ENCODE results near the gene DNER.
"Not testable (repeated sequence)": the region's sequence is repeated elsewhere in the genome, so short reads cannot be mapped to it uniquely, and the experiment has no call there.

DNER gene

DNA sequence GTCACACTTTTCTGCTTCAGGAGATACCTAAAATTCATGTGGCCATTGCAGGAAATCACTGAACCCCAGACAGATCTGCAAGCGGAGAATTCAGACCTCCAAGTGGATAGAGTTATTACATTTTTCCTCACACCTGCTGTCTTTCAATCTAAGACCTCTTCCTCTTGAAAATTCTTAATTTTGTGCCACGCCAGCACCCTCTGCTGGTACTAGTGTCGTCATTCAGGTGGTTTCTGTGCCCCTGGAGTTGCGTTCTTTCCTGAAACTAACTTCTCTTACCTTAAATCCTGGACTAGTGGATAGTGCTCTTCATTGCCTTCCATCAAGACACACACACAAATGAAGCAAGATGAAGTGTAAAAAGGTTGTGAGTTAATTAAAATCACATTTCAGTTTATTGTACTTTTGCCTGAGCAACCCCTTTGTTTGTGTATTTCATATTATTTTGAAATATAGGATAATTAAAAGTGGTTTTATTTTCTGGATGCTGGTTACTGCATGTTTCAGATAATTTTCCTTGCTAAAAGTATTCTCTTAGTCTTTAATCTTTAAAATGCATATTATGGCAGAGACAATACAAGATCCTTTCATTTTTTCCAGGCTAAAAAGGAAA lies 1.6 kb upstream of the DNER start:
- DNase-seq (ENCODE audit: low read depth in 2 of 2), result no peak

DNA sequence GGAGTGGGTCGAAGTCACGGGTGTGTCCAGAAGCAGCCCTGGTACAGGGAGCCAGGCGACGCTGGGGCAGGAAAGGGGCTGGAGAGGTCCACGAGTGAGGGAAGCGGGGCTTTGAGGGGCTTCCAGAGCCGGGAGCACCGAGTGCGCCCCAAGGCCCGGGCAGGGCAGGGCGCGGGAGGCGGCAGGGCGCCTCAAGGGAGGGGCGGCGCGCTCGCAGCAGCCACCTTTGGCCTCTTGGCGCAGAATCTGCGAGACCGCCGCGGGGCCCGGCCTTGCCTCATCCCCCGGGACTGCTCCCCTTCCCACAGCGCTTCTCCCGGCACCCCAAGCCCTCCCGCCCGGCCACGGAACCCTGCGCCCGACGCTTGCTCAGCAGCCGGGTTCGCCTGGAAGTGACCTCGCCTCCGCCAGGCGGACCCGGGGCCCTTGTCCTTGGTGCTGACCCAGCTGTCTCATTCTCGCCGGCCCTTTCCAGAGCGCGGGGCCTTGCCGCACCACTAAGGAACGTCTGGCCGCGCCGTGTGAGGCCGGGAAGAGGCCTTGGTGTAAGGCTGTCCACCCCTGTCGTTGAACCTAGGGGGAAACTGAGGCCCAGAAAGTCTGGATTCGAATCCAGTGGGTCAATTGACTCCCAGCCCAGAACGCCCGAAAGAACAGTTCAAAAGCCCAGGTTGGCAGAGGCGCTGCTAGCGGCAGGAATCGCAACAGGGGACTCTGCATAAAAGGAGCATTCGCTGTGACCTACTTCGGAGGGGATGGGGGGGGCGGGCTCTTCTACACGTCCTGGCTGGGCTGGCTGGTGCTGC lies 584 bp upstream of the DNER start:
- no peak for DNase-seq (ENCODE audit: low read depth in 2 of 2)

DNA sequence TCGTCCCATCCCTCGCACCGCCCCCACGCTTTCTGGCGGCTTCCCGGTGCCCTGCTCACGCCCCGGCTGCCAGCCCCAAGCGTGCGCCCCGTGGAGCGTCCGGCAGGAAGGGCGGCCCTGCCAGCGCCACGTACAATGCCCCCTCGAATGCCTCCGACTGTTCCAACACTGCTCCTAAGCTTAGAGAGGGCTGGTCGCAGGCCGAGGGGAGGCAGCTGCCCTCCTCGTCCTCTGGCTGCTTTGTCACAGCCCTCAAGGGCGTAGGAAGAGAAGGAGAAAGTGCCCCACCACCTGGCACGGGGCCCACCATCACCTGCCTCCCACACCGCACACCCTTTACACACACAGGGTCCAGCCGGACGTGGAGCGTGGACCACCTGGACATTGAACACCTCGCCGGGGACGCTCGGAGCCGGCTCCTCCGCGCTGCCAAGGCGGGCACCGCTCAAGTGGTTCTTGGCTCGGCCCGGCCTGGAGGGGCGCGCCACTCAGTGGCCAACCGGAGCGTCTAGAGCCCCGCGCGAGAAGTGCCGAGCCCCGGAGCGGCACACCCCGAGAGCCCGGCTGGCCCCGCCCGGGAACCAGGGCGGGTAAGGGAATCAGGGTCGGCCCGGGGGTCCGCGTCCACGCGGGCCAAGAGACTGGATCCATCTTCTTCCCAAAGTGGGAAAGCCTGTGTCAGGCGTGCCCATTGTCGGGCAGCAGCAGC lies 830 bp downstream of the DNER start:
- no peak for DNase-seq (ENCODE audit: low read depth in 2 of 2)

DNA sequence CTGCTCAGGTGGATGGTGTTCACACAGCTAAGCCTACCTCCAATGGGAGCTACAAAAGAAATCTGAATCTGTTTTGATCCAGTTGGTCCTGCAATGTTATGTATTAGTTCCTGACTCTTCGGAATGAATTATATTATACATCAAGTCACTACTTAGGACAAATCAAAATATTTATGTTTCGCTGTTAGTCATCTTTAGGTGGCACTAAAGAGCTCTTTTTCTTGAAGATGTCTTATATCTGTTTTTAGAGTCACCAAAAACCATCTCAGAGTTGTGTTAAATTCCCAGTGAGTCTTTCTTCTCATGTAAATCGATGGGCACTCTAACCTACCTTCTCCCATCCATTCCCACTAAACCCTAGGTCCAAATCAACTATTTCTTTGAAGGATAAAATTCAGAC lies 2.2 kb downstream of the DNER start:
- no peak for DNase-seq (ENCODE audit: low read depth in 2 of 2)

DNA sequence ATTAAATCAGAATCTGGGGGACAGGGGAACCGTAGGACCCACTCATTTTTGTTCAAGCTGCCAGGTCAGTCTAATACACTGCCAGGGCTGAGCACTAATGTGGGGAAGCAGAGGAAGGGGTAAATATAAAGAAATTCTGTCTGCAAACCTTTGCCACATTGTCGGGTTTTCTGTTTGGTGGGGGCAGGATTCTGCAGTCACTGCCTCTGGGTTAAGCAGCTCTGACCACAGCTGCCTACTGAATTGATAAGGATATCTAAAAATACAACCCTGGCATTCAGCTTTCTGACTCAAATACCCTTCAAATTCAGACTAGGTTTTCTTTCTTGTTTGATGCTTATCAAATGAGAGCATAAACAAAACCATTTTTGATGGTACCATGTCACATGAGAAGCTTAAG lies 6.0 kb downstream of the DNER start:
- no peak for DNase-seq (ENCODE audit: low read depth in 2 of 2)

DNA sequence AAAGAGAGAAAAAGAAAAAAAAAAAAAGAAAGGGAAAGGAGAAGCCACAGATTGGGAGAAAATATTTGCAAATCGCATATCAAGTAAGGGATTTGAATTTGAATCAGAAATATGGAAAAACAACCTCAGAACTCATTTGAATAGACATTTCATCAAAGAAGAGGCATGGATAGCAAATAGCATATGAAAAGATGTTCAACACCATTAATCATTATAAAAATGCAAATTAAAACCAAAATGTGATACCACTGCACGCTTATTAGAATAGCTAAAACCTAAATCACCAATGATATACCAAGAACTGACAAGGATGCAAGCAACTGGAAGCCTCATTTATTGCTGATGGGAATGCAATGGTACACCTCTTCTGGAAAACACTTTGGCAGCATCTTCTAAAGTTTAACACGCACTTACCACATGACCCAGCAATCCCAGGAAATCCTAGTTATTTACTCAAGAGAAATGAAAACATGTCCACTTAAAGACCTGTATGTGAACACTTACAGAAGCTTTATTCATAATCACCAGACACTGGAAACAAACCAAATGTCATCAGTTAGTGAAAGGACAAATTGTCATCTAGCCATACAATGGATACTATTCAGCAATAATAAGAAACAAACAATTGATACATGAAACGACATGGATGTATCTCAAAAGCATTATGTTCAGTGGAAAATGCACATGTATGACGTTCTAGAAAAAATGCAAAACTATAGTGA lies 10.3 kb downstream of the DNER start:
- no peak for DNase-seq (ENCODE audit: low read depth in 2 of 2)

DNA sequence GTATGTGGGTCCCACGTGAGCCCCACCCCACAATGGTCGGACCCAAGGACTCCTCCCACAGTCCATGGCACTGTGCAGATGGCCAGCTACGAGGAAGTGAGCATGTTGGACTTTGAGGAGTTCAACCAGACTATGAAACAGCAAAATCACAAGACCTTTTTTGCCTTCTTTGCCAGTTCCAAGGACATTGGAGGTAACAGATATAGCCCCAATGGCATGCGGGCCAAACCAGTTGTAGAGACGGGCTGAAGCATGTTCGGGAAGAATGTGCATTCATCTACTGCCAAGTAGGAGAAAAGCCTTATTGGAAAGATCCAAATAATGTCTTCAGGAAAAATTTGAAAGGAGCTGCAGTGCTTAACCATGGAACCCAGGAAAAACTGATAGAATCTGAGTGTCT lies 12.6 kb downstream of the DNER start:
- no peak for DNase-seq (ENCODE audit: low read depth in 2 of 2)

DNA sequence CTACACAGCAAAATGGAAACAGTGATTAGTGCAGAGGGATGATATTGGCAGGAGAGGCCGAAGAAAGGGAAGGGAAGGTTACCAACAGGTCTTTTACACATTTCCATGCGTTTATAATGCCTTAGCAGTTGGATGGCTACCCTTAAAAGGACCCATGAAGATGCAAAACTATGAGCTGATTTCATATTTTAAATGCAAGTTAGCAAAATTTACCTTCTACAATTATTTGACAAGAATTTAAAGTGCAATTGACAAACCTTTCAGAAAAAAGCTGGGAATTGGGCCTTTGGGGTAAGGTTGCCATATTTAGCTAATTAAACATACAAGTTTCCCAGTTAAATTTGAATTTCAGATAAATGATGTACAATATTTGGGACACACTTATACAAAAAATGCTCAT lies 13.3 kb downstream of the DNER start:
- no peak for DNase-seq (ENCODE audit: low read depth in 2 of 2)

DNA sequence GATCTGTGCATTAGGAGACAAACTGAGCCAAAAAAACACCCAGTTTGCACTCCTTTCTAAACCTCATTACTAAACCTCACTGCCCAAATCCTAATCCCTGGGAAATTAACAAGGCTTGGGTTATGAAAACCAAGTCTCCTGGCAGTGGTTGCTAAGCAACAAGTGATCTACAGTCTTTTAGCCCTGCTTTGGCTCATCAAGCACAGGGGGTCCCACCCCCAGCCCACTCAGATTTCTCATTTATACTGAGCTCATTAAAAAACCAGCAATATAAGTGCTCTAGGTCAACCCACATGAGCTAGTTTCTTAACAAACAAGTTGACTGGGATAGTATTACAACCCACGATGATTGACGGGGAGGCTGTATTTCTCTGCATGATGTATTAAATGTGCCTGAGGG lies 18.4 kb downstream of the DNER start:
- DNase-seq (ENCODE audit: low read depth in 2 of 2), result no peak

DNA sequence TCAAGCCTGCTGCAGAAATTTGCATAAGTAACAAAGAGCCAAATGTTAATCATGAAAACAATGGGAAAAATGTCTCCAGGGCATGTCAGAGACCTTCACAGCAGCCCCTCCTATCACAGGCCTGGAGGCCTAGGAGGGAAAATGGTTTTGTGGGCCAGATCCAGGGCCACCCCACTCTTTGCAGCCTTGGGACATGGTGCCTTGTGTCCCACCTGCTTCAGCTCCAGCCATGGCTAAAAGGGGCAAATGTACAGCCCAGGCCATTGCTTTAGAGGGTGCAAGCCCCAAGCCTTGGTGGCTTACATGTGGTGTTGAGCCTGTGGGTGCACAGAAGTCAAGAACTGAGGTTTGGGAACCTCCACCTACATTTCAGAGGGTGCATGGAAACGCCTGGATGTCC lies 20.5 kb downstream of the DNER start:
- DNase-seq (ENCODE audit: low read depth in 2 of 2), result not testable (repeated sequence)

DNA sequence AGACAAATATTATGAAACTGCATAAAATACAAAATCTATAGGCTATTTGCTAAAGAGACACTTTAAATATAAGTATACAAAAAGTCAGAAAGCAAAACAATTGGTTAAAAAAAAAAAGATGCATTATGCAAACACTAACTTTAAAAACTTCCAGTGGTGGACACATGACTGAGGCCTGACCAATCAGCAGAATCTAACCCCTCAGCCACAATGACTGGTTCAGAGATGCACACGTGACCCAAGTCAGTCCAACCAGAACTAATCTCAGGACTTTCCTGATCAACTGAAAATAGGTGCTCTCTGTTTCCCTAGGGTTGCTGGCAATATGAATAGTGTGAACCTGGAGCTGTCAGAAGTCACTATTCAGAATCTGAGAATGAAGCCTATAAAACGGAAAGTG lies 22.7 kb downstream of the DNER start:
- no peak for DNase-seq (ENCODE audit: low read depth in 2 of 2)

DNA sequence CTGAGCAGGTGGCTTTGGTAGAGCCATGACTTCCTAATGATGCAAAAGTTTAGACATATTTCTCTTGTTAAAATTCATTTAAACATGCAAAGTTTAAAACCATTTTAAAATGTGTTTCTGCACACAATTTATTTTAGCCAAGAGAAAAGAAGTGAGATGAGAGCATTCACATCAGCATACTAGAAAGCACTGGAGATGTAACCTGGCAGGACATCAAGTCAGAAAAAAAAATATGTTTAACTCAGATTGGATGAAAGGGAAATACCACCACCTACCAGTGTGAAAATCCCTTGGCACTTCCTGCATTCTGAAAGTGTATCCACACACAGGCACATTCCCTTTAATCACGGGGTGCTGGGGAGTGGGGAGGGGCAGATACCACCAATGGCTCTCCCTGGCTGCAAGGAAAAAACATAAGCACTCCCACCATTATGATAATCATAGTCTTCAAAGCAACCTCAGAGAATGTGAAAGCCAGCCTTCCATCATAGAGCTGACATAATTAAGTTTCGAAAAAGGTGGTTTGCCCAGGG lies 25.0 kb downstream of the DNER start:
- no peak for DNase-seq (ENCODE audit: low read depth in 2 of 2)

DNA sequence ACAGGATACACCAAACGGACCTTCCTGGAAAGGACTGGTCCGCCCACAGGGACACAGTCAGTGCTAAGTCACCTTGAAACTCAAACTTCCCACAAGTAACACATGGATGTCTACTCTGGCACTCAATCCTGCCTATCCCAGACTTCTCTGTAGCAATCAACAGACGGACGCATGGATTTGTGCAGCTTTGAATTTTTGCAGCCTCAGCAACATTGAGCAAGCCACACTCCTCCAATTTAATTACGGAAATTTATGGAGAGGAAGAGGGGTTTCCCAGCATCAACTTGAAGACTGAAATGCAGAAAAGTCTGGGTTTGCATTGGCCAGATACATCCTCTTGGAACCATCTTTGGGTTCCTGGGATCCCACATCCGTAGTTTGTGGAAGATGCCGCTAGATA lies 26.2 kb downstream of the DNER start:
- DNase-seq (ENCODE audit: low read depth in 2 of 2), result no peak

DNA sequence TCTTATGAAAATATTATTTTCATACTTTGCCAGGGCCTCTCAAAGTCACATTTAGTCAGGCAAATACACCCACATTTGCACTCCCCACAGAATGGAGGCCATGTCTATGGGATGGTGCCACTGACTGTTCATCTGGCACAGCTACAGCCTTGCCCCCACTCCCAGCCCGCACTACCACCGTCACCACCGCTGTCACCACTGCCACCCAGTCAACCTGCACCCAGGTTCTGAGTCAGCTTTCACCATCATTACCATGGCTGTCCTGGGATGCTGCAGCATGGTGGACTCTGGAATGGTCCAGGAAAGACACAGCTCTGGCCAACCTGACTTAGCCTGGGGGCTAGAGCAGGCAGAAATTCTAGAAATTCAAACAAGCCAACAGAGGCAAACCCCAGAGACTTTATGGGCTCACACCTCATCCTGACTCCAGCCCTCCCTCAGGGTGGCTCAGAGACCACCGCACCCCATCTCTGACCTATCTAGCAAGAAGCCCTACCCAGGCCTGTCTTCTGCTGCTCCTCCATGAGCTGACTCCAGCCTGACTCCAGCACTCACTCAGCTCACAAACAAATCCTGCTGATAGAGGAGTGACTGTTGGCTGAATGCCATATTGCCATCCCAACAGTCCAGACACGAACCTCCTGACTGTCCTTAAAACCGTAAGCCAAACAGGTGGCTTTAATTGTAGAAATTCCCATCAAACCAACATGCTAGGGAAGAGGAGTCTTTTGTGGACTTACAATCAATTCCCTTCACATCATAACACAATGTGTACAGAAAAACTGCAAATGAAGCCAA lies 28.0 kb downstream of the DNER start:
- DNase-seq (ENCODE audit: low read depth in 2 of 2), result no peak

DNA sequence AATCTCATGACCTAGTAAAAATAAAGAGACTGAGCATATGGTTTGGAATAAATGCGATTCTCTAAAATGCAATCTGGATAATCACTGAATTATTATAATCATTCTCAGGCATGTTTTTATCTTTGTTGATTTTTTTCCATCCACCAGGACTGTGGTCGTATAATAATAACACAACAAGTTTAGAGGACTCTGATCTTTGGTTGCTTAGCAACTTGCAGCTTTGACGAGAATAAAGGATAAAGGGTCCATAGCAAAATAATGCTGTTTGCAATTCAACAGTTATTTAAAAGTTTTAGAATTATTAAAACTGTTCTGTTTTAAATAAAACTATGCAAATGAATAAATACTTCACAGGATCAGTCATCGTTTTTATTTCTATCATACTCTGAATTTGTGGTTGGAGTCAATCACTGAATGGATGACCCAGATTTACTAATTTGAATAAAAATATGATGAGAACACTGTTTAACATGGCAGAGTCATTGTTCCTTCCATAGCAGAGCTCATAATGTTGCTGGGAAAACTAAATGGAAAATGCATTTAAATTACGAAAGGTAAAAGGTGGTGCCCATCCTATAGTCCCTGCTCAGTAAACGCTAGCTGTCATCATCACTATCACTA lies 29.3 kb downstream of the DNER start:
- DNase-seq (ENCODE audit: low read depth in 2 of 2), result no peak

DNA sequence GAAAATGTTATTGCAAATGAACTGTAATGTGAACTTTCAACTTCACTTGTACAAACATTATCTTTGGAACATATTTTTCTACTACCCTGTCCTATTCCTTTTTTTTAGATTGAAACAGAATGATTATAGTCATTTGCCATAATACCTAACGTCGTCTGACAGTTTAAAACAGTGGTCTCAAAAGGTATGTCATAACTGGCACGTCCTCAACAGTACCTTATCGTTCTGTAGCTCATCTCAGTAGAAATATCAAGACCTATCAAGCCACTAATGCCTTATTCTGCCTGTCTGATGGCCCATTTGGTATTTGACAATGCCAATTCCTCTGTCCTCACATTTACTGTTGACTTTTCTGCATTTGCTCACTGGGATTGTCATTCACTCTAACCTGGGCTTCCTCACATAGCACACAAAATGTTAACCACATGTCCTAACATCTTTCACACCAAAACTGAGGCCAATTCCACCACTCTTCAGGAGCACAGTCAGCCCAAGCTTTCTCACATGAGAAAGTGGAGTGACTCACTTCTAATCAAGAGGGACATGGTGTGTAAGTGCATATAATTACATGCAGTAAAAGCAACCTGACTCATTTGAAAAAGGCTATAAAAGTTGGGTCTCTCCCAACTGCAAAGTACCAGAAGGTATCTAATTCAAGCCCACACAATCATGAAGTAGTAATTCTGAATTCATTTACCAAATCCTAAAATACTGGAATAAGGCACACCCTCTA lies 34.8 kb downstream of the DNER start:
- no peak for DNase-seq (ENCODE audit: low read depth in 2 of 2)

DNA sequence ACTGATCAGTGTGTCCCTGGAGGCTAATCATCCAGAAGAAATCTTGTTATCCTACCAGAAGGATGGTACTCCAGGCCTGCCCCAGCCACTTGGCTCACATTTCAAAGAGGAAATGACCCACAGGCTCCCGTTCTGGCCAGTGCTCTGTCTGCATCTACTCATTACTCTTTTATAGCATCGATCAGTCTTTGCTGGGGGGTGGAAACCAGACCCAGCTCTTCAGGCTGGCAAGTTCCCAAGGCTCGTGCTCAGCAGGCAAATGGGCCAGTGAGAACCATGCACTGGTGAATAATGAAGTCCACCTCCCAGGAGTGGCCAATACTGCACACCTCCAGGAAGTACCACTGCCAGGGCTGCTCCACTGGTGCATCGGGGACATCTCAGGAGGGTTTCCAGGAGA lies 38.8 kb downstream of the DNER start:
- DNase-seq (ENCODE audit: low read depth in 2 of 2), result no peak

DNA sequence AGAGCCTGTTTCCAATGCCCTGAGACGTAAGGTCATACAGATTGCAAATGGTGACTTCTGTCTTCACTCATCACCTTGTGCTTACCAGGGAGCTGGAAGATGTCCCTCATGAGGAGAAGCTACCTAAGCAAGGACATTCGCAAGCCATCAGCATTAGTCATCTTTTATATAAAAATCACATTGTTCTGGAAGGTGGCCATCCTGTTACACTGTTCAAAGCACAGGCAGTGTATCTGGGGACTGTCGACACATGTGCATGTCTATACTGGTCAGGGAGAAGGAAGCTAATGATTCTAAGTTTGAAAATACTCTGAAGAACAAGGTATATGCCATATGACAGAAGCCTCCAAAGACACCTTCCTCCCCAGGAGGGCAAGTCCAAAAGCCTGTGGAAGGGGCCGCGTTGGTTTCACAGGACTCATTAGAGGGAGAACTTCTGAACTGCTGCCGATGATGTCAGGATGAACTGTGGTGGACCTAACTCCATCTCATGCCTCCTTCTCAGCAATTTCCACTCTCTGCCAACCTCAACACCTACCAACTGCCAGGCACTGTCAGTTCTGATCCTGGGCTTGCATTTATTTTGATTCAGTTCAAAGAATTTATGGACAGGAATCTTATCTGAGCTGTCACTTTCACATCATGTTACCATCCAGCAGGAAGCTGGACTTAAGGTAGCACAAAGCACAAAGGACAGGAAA lies 39.4 kb downstream of the DNER start:
- no peak for DNase-seq (ENCODE audit: low read depth in 2 of 2)

DNA sequence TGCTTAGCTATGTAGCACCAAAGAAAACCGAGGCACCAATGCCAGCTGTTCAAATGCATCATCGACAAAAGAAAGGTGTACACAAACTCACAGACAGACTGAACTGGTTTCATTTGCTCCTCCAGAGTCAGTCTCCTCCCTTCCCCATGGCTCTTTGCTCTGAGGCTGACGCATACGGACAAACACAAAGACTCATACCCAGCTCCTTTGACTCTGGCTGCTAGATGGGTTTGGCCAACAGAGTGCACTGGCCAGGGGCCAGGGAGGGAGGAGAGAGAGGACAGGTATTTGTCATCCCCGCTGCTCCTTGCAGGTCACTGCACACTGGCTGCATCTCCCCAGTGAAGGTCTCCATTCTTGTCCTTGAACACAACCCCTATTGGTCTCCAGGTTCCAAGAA lies 40.7 kb downstream of the DNER start:
- no peak for DNase-seq (ENCODE audit: low read depth in 2 of 2)

DNA sequence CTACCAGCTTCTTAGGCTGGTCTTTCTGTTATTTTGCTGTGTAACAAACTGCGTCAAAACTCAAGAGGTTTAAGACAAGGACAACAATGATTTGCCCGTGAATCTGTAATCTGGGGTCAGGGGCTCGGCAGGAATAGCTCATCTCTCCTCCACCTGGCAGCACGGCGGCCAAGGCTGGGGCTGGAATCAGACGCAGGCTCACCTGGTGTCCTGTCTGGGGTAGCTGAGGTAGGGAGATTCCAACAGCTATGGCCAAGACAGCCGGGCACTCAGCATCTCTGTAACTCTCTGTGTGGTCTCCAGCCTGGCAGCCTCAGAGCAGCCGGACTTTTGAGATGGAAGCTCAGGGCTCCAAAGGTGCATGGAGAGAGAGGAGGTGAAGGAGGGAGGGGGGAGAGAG lies 42.3 kb downstream of the DNER start:
- no peak for DNase-seq (ENCODE audit: low read depth in 2 of 2)
